ENCODE measurements around the gene SH3GL3. TPM values are rescaled to one million over a fixed set of nuclear protein-coding genes. Genes with fewer than 3 reads are reported as not detected.

The SH3GL3 gene
- polyA plus RNA-seq, 1 of the 3 experiments (the other 2 are of a cell fraction): not detected

DNA sequence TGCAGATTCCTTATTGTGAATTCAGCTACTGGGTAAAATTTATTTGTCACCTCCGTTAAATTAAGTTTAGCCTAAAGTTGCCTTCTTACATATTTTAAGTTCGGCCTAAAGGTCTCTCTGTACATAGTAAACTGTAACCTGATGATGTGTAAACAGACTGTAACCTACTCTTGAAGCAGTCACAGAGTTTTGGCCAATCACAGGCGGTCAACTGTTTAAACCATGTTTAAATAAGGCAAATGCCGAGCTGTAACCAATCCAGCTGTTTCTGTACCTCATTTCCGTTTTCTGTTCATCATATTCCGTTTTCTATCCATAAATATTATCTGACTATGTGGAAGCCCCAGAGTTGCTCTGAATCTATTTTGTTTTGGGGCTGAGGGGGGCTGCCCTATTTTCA, 204.4 kb downstream of the SH3GL3 start:
- TF ChIP-seq EZH2phosphoT487 (IDR thresholded peaks at IDR 0.05; ENCODE audit: borderline replicate concordance, low read depth): no peak
- TF ChIP-seq ELF1 (IDR thresholded peaks at IDR 0.05): no peak
- no peak for TF ChIP-seq NRF1 (IDR thresholded peaks at IDR 0.05; ENCODE audit: low read depth, low read length)
- no peak for TF ChIP-seq RXRA (IDR thresholded peaks at IDR 0.05; ENCODE audit: borderline replicate concordance, low read depth)
- no peak for TF ChIP-seq GABPA (IDR thresholded peaks at IDR 0.05; ENCODE audit: low read depth)
- TF ChIP-seq GATA2 (CRISPR knock-in tag; IDR thresholded peaks at IDR 0.05): no peak
- no peak for TF ChIP-seq RCOR1 (IDR thresholded peaks at IDR 0.05; ENCODE audit: low read length)
- TF ChIP-seq YY1 (IDR thresholded peaks at IDR 0.05; ENCODE audit: low read depth): no peak
- TF ChIP-seq POLR2AphosphoS5 (IDR thresholded peaks at IDR 0.05; ENCODE audit: low read depth, low read length): no peak
- no peak for TF ChIP-seq TCF12 (IDR thresholded peaks at IDR 0.05)
- no peak for TF ChIP-seq TAF1 (IDR thresholded peaks at IDR 0.05; ENCODE audit: borderline replicate concordance, low read depth, low read length)
- TF ChIP-seq RFX5 (IDR thresholded peaks at IDR 0.05; ENCODE audit: low read length): no peak
- TF ChIP-seq, protein P1, sequence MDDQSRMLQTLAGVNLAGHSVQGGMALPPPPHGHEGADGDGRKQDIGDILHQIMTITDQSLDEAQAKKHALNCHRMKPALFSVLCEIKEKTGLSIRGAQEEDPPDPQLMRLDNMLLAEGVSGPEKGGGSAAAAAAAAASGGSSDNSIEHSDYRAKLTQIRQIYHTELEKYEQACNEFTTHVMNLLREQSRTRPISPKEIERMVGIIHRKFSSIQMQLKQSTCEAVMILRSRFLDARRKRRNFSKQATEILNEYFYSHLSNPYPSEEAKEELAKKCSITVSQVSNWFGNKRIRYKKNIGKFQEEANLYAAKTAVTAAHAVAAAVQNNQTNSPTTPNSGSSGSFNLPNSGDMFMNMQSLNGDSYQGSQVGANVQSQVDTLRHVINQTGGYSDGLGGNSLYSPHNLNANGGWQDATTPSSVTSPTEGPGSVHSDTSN (IDR thresholded peaks at IDR 0.05): no peak
- TF ChIP-seq, protein P2, sequence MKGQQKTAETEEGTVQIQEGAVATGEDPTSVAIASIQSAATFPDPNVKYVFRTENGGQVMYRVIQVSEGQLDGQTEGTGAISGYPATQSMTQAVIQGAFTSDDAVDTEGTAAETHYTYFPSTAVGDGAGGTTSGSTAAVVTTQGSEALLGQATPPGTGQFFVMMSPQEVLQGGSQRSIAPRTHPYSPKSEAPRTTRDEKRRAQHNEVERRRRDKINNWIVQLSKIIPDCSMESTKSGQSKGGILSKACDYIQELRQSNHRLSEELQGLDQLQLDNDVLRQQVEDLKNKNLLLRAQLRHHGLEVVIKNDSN (IDR thresholded peaks at IDR 0.05; ENCODE audit: borderline replicate concordance, low read depth): no peak
- no peak for TF ChIP-seq JUND (IDR thresholded peaks at IDR 0.05)
- no peak for TF ChIP-seq TEAD4 (IDR thresholded peaks at IDR 0.05; ENCODE audit: borderline replicate concordance, insufficient read depth)
- TF ChIP-seq MEF2A (IDR thresholded peaks at IDR 0.05; ENCODE audit: borderline replicate concordance, low read depth): no peak
- no peak for TF ChIP-seq FOXM1 (IDR thresholded peaks at IDR 0.05; ENCODE audit: low read depth)
- POLR2A ChIA-PET: no interaction called here

DNA sequence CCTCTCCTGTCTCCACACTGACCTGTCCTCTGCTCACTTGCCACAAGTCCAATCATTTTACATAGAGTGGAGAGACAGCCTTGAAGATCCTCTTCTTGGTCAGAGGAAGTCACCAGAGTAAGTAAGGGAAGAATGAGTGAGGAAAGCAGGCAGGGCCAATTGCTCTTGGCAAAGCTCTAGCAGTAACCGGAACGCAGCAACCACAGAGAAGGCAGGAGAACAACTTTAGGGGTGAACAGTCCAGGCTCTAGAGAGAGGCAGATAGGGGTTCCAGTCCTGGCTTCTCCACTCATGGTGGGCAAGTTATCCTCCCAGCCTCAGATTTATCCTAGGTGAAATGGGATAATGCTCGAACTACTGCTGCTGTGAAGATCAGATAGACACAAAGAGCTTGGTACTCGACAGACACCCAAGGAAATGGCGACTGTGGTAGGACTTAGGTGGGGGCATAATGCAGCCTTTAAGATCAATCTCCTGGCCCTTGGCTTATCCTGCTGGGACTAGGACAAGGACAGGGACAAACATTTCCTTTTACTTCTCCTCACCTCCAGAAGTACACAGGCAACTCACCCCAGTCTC, 205.6 kb downstream of the SH3GL3 start:
- Histone ChIP-seq H3K9me3 (no peaks in the 10 kb centered on the region), H3K79me2 (ENCODE audit: insufficient read depth) (no peaks in the 10 kb centered on the region), H3K4me1 (ENCODE audit: control insufficient read depth in 1 of 2, insufficient read depth in 2 of 2, low read depth in 1 of 2, low read length in 1 of 2) (no peaks in the 10 kb centered on the region), H3K27ac (ENCODE audit: low read depth in 2 of 2, low read length in 1 of 2) (no peak overlapping the region), H2AFZ (ENCODE audit: low read depth) (no peak overlapping the region), H3K4me2 (no peak overlapping the region), H3K9ac (no peak overlapping the region), H3K27me3 (ENCODE audit: insufficient read depth) (peaks cover 40% of the 10 kb centered on the region; the same call in 1 of the 2 replicates), H3K4me3 (ENCODE audit: low read depth in 2 of 2, low read length in 1 of 2) (no peak overlapping the region), H3K9me2 (no peaks in the 10 kb centered on the region), H4K20me1 (ENCODE audit: insufficient read depth) (no peaks in the 10 kb centered on the region), H3F3A (replicated peaks; ENCODE audit: insufficient read depth) (no peaks in the 10 kb centered on the region), H3K36me3 (replicated peaks in 1 of 2; ENCODE audit: control insufficient read depth in 1 of 2, insufficient read depth in 2 of 2, low read length in 1 of 2) (no peaks in the 10 kb centered on the region)
- POLR2A ChIA-PET: no interaction called here
- TF ChIP-seq TCF12 (IDR thresholded peaks at IDR 0.05) (no peak), RAD21 (IDR thresholded peaks at IDR 0.05; ENCODE audit: low read length) (no peak), MXI1 (IDR thresholded peaks at IDR 0.05; ENCODE audit: low read depth, low read length) (no peak), YY1 (IDR thresholded peaks at IDR 0.05; ENCODE audit: low read depth) (no peak), GABPA (IDR thresholded peaks at IDR 0.05; ENCODE audit: low read depth) (no peak), NRF1 (IDR thresholded peaks at IDR 0.05; ENCODE audit: low read depth, low read length) (no peak), ELF1 (IDR thresholded peaks at IDR 0.05) (no peak), GATA2 (CRISPR knock-in tag; IDR thresholded peaks at IDR 0.05) (no peak)
- TF ChIP-seq, protein P1 (IDR thresholded peaks at IDR 0.05): no peak
- TF ChIP-seq, protein P3, sequence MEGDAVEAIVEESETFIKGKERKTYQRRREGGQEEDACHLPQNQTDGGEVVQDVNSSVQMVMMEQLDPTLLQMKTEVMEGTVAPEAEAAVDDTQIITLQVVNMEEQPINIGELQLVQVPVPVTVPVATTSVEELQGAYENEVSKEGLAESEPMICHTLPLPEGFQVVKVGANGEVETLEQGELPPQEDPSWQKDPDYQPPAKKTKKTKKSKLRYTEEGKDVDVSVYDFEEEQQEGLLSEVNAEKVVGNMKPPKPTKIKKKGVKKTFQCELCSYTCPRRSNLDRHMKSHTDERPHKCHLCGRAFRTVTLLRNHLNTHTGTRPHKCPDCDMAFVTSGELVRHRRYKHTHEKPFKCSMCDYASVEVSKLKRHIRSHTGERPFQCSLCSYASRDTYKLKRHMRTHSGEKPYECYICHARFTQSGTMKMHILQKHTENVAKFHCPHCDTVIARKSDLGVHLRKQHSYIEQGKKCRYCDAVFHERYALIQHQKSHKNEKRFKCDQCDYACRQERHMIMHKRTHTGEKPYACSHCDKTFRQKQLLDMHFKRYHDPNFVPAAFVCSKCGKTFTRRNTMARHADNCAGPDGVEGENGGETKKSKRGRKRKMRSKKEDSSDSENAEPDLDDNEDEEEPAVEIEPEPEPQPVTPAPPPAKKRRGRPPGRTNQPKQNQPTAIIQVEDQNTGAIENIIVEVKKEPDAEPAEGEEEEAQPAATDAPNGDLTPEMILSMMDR (IDR thresholded peaks at IDR 0.05): no peak
- WGBS (ENCODE audit: low lambda C conversion rate): 36% methylated on average over 5 of the region's 5 CpGs
- no peak for DNase-seq
- CTCF ChIA-PET: no interaction called here

More for the DNA sequence above, 204.4 kb downstream of the SH3GL3 start:
- DNase-seq: no peak
- Histone ChIP-seq H3K4me2 (no peak overlapping the region), H3K9me2 (no peaks in the 10 kb centered on the region), H3K9me3 (no peaks in the 10 kb centered on the region), H3K4me1 (ENCODE audit: control insufficient read depth in 1 of 2, insufficient read depth in 2 of 2, low read depth in 1 of 2, low read length in 1 of 2) (no peaks in the 10 kb centered on the region), H2AFZ (ENCODE audit: low read depth) (no peak overlapping the region), H3K27ac (ENCODE audit: low read depth in 2 of 2, low read length in 1 of 2) (no peak overlapping the region), H4K20me1 (ENCODE audit: insufficient read depth) (no peaks in the 10 kb centered on the region), H3F3A (replicated peaks; ENCODE audit: insufficient read depth) (no peaks in the 10 kb centered on the region), H3K79me2 (ENCODE audit: insufficient read depth) (no peaks in the 10 kb centered on the region), H3K9ac (no peak overlapping the region), H3K27me3 (ENCODE audit: insufficient read depth) (peaks cover 39% of the 10 kb centered on the region; the same call in 1 of the 2 replicates), H3K4me3 (ENCODE audit: low read depth in 2 of 2, low read length in 1 of 2) (no peak overlapping the region), H3K36me3 (replicated peaks in 1 of 2; ENCODE audit: control insufficient read depth in 1 of 2, insufficient read depth in 2 of 2, low read length in 1 of 2) (no peaks in the 10 kb centered on the region)
- WGBS (ENCODE audit: low lambda C conversion rate): 14% methylated on average over 6 of the region's 6 CpGs
- CTCF ChIA-PET: no interaction called here

All from SK-N-SH (cell line).